Fibroblast of skin of right quadriceps (primary cell): ENCODE data around the gene TMEM169.
A peak's percentile ranks its signal among the peaks of the same experiment; 100 is the strongest.

ENCODE experiments used
- DNase-seq: peaks from one replicate; pipeline ENCODE4 v3.0.0-alpha.2; 2013

The TMEM169 gene, protein sequence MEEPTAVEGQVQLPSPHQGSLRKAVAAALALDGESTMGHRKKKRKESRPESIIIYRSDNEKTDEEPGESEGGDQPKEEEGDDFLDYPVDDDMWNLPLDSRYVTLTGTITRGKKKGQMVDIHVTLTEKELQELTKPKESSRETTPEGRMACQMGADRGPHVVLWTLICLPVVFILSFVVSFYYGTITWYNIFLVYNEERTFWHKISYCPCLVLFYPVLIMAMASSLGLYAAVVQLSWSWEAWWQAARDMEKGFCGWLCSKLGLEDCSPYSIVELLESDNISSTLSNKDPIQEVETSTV

GRCh38 chr2:216081487-216082116, at the start of gene TMEM169, which contains the start of gene PECR:
TMEM169 (plus strand) TSS chr2:216081919; CDS start chr2:216095964, 14,045 bp downstream.
PECR (minus strand) TSS chr2:216081809; CDS start chr2:216081741, 68 bp downstream.
- DNase-seq, result peak; percentile 56

- DNase-seq, result peak; percentile 82
Measured at GRCh38 chr2:216031960-216032689, 49.6 kb upstream of the TMEM169 start.

GRCh38 chr2:216033403-216033802, 48.3 kb upstream of the TMEM169 start:
- DNase-seq, result no peak

GRCh38 chr2:216034065-216034464, 47.7 kb upstream of the TMEM169 start:
- peak; percentile 57 for DNase-seq

DNA sequence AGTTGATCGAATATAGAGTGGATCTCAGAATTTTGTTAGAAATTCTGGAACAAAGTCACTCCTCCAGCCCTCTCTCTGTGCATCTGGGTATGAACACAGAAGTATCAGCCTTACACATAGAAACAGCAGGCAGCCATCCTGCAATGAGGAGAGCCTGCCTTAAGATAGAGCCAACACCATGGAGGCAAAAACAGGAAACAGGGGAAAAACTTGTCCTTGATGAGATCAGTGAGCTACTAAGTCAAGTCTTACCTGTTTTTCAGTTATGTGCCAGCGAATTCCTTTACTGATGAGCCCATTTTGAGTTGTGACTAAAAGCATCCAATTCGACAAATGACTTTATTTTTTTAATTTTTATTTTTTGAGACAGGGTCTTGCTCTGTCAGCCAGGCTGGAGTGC, 41.8 kb upstream of the TMEM169 start:
- DNase-seq, result no peak

GRCh38 chr2:216041438-216041837, 40.3 kb upstream of the TMEM169 start:
- DNase-seq, result no peak

DNA sequence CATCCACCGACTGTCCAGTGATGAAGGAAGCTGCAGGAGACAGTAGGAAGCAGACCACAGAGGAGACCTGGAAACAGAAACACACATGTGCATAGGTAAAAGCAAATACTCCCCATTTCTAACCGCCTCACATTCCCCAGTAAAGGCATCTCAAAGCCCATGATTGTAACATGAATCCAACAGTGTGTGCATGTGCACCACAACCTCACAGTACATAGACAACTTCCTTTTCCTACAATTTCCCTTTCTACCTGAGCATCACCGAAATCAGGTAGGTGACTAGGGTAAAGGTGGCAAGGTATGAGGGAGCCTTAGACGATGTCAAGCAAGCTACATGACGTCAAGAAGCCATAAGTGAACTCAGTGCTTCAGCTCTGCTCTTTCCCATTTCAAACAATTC, 37.8 kb upstream of the TMEM169 start:
- DNase-seq, result no peak

GRCh38 chr2:216044883-216045486, 36.7 kb upstream of the TMEM169 start:
- no peak for DNase-seq

GRCh38 chr2:216047397-216047796, 34.3 kb upstream of the TMEM169 start:
- DNase-seq, result no peak

DNA sequence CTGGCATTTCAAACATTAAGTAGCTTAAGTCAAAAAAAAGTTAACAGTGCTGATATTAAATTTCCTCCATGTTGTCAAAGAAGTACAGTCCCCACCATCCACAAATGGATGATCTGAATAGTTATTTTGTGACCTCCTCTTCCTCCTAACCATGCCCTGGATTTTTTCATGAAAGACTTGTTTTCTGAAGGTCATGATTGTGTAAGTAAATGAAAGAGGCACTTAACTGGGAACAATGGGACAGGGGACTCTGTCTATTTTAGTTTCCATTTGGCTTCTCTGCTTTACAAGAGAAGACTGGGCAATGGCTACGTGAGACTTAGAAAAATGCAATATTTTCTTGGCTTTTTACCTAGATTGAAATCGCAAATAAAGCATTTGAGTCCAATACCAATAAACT, 32.3 kb upstream of the TMEM169 start:
- DNase-seq, result no peak

DNA sequence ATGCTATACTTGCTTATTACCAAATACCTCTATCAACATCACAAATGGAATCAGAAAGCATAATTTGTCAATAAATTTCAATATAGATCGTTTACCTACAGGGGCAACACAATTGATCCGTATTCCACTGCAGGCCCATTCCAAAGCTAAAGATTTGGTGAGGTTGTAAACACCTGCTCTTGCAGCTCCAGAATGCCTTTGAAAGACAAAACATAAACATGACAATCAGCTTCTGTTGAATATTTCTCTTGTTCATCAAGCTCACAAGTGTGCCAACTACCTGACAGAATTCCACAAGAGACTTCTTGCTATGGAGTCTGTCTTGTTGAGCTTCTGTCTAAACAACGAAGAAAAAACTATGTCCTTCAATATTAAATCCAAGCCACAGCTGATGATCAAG, 30.4 kb upstream of the TMEM169 start:
- no peak for DNase-seq

- DNase-seq, result no peak
Measured at GRCh38 chr2:216052420-216052819, 29.3 kb upstream of the TMEM169 start.

- DNase-seq, result no peak
Measured at GRCh38 chr2:216055680-216056079, 26.0 kb upstream of the TMEM169 start.

DNA sequence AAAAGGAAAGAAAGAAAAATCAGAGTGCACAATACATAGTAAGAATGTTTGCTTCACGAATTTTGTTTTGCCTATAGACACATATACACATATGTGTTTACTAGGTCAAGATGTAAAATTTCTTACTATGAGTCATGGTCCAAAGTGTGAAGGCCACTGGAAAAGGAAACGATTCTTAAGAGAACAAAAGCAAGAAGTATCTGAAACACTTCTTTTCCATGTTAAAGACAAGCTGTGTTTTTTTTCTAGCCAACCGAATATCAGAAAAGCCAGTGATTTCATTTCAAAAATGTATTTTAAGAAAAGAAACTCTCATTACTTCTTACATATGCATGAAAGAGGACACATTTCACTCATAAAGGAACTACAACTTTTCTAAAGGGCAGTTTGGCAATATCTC, 25.0 kb upstream of the TMEM169 start:
- no peak for DNase-seq

DNA sequence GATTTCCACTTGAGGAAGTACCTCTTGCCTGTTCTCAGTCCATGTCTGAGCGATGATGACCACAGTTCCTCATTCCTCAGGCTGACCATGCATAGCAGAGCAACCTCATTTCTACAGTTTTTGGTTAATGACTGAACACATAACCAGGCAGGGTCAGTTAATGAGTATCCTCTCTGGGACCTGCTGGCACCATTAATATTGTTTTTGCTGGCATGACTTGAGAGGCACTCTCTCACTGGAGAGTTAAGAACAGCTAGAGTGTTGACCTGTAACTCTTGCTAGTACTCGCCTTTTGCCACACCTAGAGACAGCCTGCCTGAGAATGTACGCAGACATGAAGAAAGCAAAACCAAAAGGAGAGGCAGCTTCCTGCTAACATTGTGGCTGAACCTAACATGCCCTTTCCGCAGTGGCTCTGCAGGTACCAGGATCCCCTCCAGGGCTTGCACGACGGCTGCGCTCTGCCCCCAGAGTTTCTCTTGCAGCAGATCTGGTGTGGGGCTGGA, 24.0 kb upstream of the TMEM169 start:
- peak; percentile 27 for DNase-seq

GRCh38 chr2:216059233-216059834, 22.4 kb upstream of the TMEM169 start:
- no peak for DNase-seq

- DNase-seq, result peak; percentile 32
Measured at GRCh38 chr2:216064014-216064630, 17.6 kb upstream of the TMEM169 start.

DNA sequence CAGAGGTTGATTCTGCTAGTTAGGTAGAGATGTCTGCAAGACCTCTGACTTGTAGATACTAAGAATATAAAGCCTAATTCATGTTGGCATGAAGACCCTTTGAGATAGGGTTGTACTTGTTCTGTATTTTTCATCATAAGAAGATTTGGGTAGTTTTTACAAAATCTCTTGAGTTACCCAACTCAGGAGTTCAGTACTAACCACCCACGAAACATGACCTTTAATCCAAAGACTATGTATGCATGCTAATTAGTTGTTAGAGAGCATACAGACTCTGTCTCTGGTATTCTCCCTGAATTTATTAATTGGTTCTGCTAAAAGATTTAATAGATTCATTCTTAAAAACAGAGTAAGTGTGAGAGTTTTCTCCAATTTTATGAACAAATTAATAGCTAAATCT, 17.1 kb upstream of the TMEM169 start:
- DNase-seq, result no peak

DNA sequence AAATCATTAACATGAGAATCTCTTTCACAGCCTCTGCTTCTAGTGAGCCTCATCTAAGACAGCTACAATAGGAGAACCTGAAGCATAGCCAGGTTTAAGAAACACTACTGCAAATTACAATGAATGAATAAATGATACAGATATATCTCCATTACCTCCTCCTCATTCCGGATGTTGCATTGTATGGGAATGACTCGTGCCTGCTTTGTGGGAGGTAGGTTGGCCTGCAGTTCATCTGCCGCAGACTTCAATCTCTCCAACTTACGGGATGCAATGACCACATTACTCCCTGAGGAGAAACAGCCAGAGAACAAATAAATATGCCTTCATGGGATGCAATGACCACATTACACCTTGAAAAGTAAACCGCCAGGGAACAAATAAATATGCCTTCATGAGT, 15.5 kb upstream of the TMEM169 start:
- peak; percentile 80 for DNase-seq

- DNase-seq, result no peak
Measured at GRCh38 chr2:216069028-216069427, 12.7 kb upstream of the TMEM169 start.

DNA sequence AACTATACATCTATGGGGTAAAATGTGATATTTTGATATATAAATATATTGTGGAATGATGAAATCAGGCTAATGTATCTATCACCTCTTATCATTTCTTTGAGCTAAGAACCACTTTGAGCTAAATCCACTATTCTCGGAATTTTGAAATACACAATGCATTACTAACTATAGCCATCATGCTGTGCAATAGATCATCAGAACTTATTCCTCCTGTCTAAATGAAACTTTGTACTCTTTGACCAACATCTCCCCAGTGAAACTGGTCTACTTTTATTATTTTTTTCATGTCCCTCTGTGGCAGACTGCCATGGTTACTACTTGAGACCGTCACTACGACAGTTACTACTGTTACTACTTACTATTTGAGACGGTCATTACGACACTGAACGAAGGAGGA, 11.5 kb upstream of the TMEM169 start:
- DNase-seq, result no peak

DNA sequence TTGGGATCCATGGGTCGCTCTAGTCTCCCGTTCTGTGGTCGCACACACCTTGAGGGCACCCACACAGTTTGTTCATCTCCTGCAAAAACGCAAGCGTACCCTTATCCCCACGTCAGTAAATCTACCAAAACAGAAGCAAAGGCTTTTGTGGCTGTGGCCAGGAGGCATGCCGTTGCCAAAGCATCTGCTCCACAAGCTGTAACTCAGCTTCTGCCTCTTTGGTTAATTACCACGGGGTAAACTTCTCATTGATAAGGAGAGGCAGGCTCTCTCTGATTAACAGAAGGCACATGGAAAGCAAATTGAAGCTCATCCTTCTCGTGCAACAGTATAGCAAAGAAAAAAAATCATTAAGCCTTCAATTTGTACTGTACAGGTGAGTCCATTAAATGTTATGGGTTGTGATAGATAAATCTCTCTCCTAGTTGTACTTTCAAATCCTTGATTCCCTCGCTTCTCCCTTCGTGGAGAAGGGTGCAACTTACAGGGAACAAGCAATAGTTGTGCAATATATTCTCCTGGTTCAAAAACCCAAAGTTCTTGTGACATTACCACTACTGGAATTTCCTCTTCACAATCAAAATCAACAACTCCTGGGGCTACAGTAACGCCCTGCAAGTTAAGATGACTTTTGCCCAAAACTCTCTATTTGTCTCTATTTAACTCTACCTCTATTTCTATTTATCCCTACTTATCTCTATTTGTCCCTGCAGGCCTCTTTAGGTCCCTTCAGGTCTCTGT, 10.4 kb upstream of the TMEM169 start:
- no peak for DNase-seq
